ENCODE data around the gene PEX11G. TPM values are rescaled to one million over a fixed set of nuclear protein-coding genes. Genes with fewer than 3 reads are reported as not detected.
A peak's percentile ranks its signal among the peaks of the same experiment; 100 is the strongest.

PEX11G gene
- total and polyA plus RNA-seq, 2 experiments from 2014 or later, result 2.2 TPM

GRCh38 chr19:7480222-7480969 is 8.4 kb downstream of the PEX11G start:
- Histone ChIP-seq H3K9me2 (ENCODE audit: insufficient read depth) (no peaks in the 10 kb centered on the region), H3K4me2 (no peak overlapping the region), H3K27ac (ENCODE audit: low read depth) (peak overlapping the region; percentile 32; the same call in 1 of the 2 replicates), H3K79me2 (replicated peaks; ENCODE audit: insufficient read depth) (no peaks in the 10 kb centered on the region), H3K4me3 (no peak overlapping the region), H2AFZ (no peak overlapping the region), H3K27me3 (ENCODE audit: insufficient read depth) (no peaks in the 10 kb centered on the region), H3K36me3 (ENCODE audit: insufficient read depth) (no peaks in the 10 kb centered on the region), H3K4me1 (ENCODE audit: insufficient read depth) (peaks cover 15% of the 10 kb centered on the region), H3F3A (replicated peaks; ENCODE audit: low read depth) (no peaks in the 10 kb centered on the region), H4K20me1 (replicated peaks; ENCODE audit: insufficient read depth) (no peaks in the 10 kb centered on the region)
- peaks cover 3% of the 10 kb centered on the region; the same call in 1 of the 3 replicates for H3K36me3 Mint-ChIP-seq (ENCODE audit: low read depth)
- no peak for DNase-seq (ENCODE audit: low spot score)
- peak; percentile 2; the same call in 1 of the 3 replicates for ATAC-seq
- no peaks in the 10 kb centered on the region for H3K9me3 Mint-ChIP-seq
- peak overlapping the region; percentile 75 for H3K27ac Mint-ChIP-seq
- H3K4me3 Mint-ChIP-seq, result no peak overlapping the region
- peaks cover 17% of the 10 kb centered on the region for H3K4me1 Mint-ChIP-seq
- H3K27me3 Mint-ChIP-seq (ENCODE audit: insufficient read depth, low read depth, poor library complexity), result peaks cover 18% of the 10 kb centered on the region
- TF ChIP-seq EZH2phosphoT487 (IDR thresholded peaks at IDR 0.05; ENCODE audit: unreplicated experiment), result no peak
- TF ChIP-seq REST (IDR thresholded peaks at IDR 0.05; ENCODE audit: unreplicated experiment), result no peak
- no peak for TF ChIP-seq EZH2 (IDR thresholded peaks at IDR 0.05; ENCODE audit: low read depth, unreplicated experiment)
- no peak for TF ChIP-seq ZNF114 (CRISPR knock-in tag; IDR thresholded peaks at IDR 0.05)
- no peak for TF ChIP-seq JUNB (IDR thresholded peaks at IDR 0.05; ENCODE audit: unreplicated experiment)

GRCh38 chr19:7478843-7479227 is 10.0 kb downstream of the PEX11G start:
- H3K4me3 ChIP-seq, result no peak overlapping the region
- no peak overlapping the region for H2AFZ ChIP-seq
- H3K27me3 ChIP-seq (ENCODE audit: insufficient read depth), result no peaks in the 10 kb centered on the region
- no peaks in the 10 kb centered on the region for H4K20me1 ChIP-seq (replicated peaks; ENCODE audit: insufficient read depth)
- no peaks in the 10 kb centered on the region for H3K9me3 Mint-ChIP-seq
- TF ChIP-seq ETS1 (IDR thresholded peaks at IDR 0.05) (no peak), ZNF462 (CRISPR knock-in tag; IDR thresholded peaks at IDR 0.05) (no peak)
- no peak overlapping the region for H3K27ac ChIP-seq (ENCODE audit: low read depth)
- H3K4me1 Mint-ChIP-seq, result peaks cover 17% of the 10 kb centered on the region
- peaks cover 15% of the 10 kb centered on the region for H3K4me1 ChIP-seq (ENCODE audit: insufficient read depth)
- H3F3A ChIP-seq (replicated peaks; ENCODE audit: low read depth), result no peaks in the 10 kb centered on the region
- H3K79me2 ChIP-seq (replicated peaks; ENCODE audit: insufficient read depth), result no peaks in the 10 kb centered on the region
- H3K4me3 Mint-ChIP-seq, result no peak overlapping the region
- ATAC-seq (no peak), DNase-seq (ENCODE audit: low spot score) (no peak)
- no peak overlapping the region for H3K4me2 ChIP-seq
- no peak overlapping the region for H3K27ac Mint-ChIP-seq
- peaks cover 15% of the 10 kb centered on the region for H3K27me3 Mint-ChIP-seq (ENCODE audit: insufficient read depth, low read depth, poor library complexity)
- H3K9me2 ChIP-seq (ENCODE audit: insufficient read depth), result no peaks in the 10 kb centered on the region
- H3K36me3 Mint-ChIP-seq (ENCODE audit: low read depth), result peaks cover 3% of the 10 kb centered on the region; the same call in 1 of the 3 replicates
- no peaks in the 10 kb centered on the region for H3K36me3 ChIP-seq (ENCODE audit: insufficient read depth)

Measured in GM23338 (cell line).